HG02840 (cell line): ENCODE measurements around the gene CHRNA4.
"Not testable (repeated sequence)": the region's sequence is repeated elsewhere in the genome, so short reads cannot be mapped to it uniquely, and the experiment has no call there.

Source experiments
- ATAC-seq: cut with Tn5 transposase; IDR thresholded peaks from one replicate; pipeline ENCODE4 v1.9.1; 2021; ENCODE audit warnings: mild to moderate bottlenecking, moderate library complexity, moderate number of reproducible peaks; ENCODE audit not compliant: unreplicated experiment, low FRiP score

CHRNA4 gene

DNA sequence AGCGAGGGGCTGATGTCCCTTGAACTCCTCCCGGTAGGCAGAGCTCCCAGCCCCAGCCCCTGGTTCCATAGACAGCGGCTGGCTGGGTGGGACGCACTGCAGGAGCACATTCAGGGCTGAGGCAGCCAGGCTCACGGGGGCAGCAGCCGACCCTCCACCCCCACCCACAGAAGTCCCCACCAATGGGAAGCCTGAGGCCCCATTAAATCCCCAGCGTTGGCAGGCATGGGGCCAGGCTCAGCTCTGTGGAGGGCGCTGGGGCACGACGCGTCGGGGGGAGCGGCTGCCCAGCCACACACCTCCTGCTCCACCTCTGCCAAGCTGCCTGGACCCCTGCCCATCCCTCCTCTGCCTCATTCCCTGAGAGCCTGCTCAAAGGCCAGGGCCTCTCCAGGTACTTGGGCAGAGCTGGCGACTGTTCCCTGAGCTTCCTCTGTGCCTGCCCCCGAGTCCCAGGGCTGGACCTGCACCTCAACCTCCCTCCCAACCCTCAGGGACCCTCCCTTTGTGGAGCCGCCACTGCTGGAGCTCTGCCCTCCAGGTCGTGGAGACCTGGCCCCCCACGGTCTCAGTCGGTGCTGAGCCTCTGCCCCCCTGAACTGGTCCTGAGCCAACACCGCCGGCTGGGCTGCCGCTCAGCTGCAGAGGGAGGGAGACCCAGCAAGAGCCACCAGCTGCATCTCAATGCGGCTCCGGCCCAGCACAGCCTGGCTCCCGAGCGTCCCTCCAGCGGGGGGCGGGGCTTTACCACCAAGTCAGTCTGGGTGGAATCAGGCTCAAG lies 9.1 kb downstream of the CHRNA4 start:
- ATAC-seq: no peak

DNA sequence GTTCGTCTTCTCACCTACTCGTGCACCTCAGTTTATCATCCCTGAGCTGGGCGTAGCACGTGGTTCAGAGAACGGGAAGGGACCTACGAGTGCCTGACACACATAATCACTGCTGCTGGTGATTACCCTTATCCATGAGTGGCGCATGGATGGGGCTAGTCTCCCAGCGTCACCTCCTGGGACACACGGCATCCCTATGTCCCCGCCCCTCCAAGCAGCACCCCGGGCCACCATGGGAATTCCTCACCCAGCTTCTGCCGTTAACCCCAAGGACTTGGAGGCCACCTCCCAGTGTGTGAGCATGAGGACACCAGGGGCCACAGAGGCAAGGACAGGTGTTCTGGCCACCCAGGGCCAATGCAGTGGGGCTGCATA lies 9.8 kb downstream of the CHRNA4 start:
- ATAC-seq: no peak

DNA sequence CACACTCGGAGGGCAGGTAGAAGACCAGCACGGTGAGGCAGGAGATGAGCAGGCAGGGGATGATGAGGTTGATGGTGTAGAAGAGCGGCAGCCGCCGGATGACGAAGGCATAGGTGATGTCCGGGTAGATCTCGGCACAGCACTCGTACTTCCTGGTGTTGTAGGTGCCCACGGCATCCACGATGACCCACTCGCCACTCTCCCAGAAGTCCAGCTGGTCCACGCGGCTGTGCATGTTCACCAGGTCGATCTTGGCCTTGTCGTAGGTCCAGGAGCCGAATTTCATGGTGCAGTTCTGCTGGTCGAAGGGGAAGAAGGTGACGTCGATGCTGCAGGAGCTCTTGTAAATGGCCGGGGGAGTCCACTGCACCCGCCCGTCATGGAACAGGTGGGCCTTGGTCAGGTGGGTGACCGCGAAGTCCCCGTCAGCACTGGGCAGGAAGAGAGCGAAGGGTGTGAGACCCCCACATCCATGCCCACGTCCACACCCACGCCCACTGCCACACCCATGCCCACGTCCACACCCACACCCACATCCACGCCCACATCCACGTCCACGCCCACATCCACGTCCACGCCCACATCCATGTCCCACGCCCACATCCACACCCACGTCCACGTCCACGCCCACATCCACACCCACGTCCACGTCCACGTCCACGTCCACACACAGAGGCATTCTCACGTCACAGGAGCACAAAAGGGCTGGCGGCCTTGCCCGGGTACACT lies 10.4 kb downstream of the CHRNA4 start:
- ATAC-seq: no peak

DNA sequence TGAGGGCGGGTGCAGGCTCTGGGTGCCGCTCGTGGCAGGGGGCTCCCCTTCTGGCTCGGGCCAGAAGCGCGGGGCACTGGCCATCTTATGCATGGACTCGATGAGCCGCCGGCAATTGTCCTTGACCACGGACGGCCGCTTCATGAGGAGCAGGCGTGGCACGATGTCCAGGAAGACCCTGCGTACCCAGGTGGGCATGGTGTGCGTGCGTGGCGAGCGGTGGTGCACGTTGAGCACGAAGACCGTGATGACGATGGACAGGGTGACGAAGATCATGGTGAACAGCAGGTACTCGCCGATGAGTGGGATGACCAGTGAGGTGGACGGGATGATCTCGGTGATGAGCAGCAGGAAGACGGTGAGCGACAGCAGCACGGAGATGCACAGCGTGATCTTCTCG lies 11.0 kb downstream of the CHRNA4 start:
- ATAC-seq: no peak

DNA sequence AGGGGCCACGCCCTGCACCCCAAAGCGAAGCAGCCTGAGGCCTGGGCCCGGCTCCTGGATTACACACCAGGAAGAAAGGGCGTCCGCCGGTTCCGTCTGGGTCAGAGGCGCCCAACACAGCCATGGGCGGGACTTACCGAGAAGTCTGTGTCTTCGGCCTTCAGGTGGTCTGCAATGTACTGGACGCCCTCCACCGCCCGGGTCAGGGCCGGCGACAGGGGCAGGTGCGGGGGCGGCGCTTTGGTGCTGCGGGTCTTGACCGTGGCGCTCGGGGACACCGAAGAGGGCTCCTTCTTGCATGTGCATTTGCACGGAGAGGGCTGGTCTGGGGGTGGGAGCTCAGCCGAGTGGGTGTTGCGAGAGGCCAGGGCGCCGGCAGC lies 11.6 kb downstream of the CHRNA4 start:
- ATAC-seq: no peak

DNA sequence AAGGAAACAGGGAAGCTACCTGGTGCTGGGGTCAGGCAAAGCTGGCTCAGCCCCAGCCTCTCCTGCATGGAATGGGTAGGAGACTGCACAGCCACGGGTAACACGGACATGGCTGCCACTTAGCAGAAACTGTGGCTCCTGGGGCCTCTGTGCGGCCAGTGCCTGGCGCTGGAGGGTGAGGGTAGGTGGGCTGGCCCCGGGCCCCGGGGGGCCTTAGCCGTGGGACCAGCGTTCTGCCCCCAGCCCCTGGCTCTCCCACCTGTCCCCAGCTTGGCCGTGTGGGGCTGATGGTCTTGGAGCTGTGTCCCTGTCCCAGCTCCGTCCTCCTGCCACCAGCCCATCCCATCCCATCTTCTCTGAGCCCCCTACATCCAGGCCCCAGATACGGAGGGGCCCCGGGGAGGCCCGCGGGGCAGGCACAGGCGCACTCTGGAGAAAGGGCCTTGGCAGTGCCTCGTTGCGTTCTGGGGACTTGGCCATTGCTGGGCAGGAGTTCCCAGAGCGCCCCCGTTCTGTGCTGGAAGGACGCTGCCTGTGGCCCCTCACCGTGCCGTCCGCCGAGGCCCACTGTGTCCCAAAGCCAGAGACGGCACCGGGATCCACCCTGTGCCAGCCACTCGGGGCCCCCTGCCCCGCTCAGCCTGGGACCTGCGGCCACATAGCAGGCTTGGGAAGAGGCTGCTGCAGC lies 12.2 kb downstream of the CHRNA4 start:
- no peak for ATAC-seq

DNA sequence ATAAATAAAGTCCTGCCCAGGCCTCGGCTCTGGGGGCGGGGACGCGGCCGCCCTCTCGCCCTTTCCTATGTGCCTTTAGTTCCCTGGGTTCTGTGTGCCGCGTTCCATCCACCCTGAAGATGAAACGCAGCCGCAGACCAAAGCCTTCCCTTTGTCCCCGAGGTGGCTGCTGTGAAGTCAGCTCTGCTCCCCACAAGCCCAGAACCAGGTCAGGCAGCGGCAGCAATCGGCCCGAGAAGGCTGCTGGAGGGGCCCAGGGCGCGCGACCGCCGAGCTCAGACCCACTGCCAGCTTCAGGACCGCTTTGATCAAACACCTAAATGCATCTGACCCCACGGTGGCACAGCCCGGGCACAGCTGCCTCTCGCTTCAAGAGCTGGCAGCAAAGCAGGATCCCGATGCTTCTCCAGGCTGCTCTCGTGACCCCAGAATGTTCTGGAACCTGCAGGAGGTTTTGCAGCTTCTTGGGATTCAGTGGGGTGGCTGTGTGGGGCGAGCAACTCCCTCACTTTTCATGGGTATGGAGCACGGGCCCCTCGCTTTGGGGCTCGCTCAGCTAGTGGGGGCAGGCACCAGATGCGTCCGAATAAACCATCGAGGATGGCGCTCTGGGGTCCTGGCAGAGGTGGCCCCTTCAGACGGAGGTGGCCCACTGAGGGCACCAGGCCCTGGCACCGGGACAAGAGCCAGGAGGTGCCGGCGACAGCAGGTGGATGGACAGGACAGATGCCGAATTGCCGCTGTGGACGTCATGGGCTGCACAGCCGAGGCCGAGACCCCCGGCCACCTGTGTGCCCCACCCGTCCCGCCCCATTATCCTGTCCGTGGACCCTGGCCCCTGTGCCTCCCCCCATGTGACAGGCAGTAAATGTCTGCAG lies 13.0 kb downstream of the CHRNA4 start:
- no peak for ATAC-seq

DNA sequence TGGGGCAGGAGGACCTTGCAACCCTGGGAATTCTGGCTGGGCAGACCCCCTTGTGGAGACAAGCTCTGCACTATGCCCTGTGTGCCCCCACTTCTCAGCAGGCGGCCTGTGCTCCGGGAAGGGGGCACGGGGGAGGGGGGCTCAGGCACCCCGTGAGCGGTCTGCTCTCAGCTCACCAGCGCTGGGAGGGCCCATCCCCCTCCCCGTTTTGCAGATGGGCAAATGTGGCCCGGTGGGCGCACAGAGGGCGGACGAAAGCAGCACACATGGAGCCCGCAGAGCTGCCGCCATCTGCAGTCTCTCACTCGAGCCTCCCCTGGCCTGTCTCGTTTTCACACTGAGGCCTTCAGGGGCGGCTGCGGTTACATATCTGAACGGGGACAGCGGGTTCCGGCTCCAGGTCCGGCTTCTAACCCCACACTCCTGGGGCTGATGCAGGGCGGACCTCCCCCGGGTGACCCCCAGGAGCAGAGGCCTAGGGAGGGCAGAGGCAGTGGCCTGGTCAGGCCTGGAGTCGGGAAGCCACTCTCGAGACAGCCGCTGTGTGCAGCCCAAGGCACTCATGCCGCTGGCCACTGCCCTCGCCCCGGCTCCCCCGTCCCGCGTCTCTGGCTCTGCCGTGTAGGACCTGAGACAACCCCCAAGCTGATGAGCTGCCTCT lies 13.9 kb downstream of the CHRNA4 start:
- ATAC-seq: no peak

DNA sequence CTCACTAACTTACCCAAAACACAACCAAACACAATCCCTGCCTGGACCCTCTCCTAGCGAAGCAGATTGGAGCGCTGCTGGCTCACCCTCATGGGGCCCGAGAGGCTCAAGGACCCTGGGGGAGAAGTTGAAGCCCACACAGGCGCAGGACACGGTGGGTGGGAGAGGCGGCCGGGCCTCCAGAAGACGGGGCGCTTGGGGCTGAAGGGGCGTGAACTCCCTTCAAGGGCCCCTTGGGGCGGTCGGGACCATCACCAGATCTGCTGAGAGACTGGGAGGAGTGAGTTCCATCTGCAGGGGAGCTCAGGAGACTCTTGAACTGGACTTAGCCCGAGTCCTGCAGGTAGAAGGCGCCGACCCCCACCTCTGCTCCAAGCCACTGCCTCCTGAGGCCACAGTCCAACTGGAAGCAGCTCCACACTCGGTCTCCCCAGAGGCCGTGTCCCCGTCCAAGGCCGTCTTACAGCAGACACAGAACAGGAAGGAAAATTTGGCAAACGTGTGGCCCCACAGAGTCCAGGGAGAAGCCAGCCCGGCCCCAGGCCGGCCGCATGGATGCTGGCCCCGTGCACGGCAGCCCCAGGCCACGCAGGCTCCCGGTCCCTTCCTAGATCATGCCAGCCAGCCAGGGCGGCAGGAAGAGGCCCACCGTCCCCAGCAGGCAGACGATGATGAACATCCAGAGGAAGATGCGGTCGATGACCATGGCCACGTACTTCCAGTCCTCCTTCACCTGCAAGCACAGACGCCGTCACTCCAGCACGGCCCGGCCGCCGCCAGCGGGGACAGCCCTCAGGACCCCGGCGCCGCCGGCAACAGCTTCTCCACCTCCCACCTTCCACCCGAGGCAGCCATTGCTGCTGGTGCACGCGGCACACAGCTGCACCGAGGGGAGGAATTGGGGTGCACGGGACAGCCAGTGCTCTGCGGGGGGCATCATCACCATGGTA lies 14.7 kb downstream of the CHRNA4 start:
- ATAC-seq: no peak

DNA sequence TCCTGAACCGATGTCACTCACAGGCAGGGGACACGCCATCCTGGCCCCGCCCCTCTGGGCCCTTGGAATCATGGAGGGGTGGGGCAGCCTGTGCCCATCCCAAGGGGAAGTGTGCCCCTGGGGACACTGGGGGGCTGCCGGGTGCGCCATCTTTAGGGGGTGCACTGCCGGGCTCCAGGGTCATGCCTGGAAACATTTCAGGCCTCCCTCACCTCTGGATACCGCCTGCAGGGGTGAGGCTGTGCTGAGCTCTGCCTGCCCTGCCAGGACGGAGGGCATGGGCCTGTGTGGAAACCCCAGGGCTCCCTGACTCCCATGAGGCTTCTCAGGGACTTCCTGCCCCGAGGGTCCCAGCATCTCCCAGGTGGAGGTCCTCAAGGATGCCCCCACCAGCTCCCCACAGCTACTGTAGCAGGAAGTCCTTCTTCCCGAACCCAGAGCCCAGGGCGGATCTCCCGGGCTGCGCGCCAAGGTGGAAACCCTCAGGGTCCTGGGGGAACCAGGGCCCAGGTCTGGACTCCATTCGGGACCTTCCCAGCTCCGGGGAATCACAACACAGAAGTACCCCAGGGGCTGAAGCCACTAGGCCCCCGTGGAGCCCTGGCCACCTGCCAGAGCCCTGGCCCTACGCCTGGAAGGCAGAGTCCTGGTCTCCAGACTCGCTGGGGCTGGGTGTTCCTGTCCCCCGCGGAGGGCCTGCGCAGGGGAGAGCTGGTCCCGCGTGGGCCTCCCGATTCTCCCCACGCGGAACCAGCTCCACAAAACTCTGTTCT lies 15.6 kb downstream of the CHRNA4 start:
- ATAC-seq: no peak

DNA sequence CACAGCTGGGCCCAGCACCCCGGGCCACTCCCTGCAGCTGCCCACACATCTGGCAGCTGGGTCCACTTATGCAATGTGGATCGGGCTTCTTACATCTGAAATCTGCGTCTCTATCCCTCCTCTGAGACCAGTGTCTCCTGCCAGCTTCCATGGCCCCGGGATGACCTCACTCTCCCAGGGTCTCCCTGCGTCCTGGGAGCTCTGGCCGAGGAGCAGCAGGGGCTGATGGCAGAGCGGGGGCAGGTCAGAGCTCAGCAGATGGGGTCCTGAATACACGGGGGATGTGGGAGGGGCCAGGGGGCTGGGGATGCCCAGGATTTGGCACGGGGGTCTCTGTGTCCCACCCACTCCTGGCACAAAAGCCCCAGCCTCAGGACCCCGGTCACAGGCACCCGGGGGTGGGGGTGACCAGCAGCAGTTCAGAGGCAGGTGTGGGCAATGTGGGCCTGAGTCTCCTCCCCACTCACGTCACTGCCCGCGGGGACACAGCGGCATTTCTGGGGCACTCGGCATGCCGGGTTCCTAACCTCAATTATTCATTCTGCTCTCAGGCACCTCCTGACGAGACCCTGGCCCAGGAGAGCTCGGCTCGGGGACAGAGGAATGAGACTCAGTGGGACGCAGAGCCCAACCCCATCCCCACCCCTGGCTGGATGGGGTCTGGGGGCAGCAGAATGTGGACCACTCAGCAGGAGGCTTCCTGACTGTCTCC lies 16.4 kb downstream of the CHRNA4 start:
- ATAC-seq: no peak

DNA sequence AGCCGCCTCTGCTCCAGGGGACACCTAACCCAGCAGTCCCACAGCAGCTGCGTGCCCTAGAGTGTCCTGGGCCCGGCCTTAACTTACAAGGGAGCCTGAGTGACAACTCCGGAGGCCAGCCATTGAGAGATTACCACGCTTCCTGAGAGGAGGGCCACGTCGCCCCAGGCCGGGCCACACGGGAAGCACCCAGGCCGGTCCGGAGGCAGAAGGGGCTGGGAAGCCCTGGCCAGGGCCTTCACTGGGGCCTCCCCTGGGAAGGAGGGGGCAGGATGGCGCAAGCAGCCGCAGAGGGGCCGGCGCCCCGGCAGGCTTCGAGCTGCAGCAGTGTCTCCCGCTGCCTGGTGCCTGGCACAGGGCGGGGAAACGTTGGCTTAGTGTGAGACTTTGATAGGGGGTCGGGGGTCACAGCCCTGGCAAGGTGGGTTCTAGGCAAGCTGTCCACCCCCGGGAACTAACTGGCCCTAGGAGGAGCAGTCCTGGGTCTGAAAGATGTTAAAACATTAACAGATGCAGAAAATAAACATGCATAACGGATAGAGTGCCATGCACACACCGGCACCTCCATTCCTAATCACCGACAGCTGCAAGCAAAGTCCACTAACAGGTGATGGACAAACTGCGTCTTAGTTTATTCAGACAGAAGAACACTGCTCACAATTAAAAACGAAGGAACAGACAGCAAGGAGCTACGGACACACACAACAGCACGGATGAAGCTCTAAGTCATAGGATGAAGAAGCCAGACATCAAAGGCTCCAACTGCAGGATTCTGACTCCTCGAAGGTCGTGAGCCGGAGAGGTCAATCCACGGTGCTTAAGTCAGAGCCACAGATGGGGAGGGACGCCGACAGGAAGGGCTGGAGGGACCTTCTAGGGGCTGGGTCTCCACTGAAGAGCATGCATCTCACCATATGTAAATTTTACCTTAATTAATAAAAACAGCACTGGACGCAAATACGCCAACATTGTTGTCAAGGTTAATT lies 17.4 kb downstream of the CHRNA4 start:
- no peak for ATAC-seq

DNA sequence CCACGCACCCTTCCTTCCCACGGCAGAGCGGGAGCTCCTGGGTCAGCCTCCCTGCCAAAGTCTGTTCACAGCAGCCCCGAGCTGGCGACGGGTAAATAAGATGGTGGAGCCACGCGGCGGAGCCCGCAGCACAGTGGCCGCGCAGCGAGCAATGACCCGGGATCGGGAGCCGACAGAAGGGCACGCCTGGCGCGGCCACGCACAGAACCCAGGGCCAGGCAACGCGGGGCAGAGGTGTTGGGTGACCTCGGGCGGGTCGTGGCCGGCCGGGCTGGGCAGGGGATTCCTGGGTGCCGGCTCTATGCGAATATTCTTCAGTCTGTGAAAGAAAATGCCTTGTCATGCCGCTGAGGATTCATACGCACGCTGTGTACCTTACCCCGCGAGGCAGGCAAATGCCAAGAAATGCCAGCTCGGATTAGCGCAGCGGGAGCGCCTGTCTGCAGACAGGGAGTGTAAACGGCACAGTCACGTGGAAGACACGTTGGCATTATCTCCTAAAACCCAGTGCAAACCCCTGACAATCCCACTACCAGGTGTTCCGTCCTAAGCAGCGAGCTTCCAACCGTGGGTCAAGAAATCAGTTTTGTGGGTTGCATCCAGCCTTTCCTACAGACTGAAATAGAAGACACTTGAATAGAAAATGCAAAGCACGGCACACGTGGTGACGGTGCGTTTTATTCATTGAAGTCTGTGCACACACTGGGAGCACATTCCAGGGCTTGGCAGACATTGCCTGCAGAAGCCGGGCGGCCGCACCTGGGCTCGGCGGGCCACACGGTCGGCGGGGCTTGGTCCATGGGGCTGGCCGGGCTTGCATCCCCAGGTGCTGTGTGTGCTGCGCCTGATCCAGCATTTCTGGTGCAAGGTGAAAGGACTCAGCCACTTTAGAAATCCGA lies 18.3 kb downstream of the CHRNA4 start:
- ATAC-seq: no peak

DNA sequence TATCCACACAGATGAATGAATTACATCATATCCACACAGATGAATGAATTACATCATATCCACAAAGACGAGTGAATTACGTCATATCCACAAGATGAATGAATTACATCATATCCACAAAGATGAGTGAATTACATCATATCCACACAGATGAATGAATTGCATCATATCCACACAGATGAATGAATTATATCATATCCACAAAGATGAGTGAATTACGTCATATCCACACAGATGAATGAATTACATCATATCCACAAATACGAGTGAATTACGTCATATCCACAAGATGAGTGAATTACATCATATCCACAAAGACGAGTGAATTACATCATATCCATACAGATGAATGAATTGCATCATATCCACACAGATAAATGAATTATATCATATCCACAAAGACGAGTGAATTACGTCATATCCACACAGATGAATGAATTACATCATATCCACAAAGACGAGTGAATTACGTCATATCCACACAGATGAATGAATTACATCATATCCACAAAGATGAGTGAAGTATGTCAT lies 20.9 kb downstream of the CHRNA4 start:
- not testable (repeated sequence) for ATAC-seq
